ENCODE measurements around the gene TPST2.
A peak's percentile ranks its signal among the peaks of the same experiment; 100 is the strongest.

The TPST2 gene

GRCh38 chr22:26610072-26610958 lies 20.4 kb upstream of the TPST2 start:
- peak in 1 of 3 experiments; percentile 50 for DNase-seq (ENCODE audit: low read depth in 3 of 3)

- no peak for DNase-seq (ENCODE audit: low read depth in 3 of 3)
Observed at GRCh38 chr22:26609287-26609686, 19.4 kb upstream of the TPST2 start.

GRCh38 chr22:26608129-26608528 lies 18.2 kb upstream of the TPST2 start:
- no peak for DNase-seq (ENCODE audit: low read depth in 3 of 3)

- DNase-seq (ENCODE audit: low read depth in 3 of 3): no peak
Observed at GRCh38 chr22:26606611-26607010, 16.7 kb upstream of the TPST2 start.

- no peak for DNase-seq (ENCODE audit: low read depth in 3 of 3)
Observed at GRCh38 chr22:26604368-26604767, 14.4 kb upstream of the TPST2 start.

GRCh38 chr22:26602127-26602526 lies 12.2 kb upstream of the TPST2 start:
- DNase-seq (ENCODE audit: low read depth in 3 of 3): no peak

GRCh38 chr22:26601726-26602125 lies 11.8 kb upstream of the TPST2 start:
- no peak for DNase-seq (ENCODE audit: low read depth in 3 of 3)

GRCh38 chr22:26599505-26599904 lies 9.6 kb upstream of the TPST2 start:
- DNase-seq (ENCODE audit: low read depth in 3 of 3): no peak

- no peak for DNase-seq (ENCODE audit: low read depth in 3 of 3)
Observed at GRCh38 chr22:26597480-26597879, 7.5 kb upstream of the TPST2 start.

- no peak for DNase-seq (ENCODE audit: low read depth in 3 of 3)
Observed at GRCh38 chr22:26597026-26597425, 7.1 kb upstream of the TPST2 start.

- no peak for DNase-seq (ENCODE audit: low read depth in 3 of 3)
Observed at GRCh38 chr22:26593763-26594162, 3.8 kb upstream of the TPST2 start.

- DNase-seq (ENCODE audit: low read depth in 3 of 3): peak in 1 of 3 experiments; percentile 20
Observed at GRCh38 chr22:26592421-26592891, 2.5 kb upstream of the TPST2 start.

- DNase-seq (ENCODE audit: low read depth in 3 of 3): peak in 1 of 3 experiments; percentile 27
Observed at GRCh38 chr22:26589367-26589844, 526 bp downstream of the TPST2 start.

- DNase-seq (ENCODE audit: low read depth in 3 of 3): no peak
Observed at GRCh38 chr22:26588729-26589366, 1.1 kb downstream of the TPST2 start.

GRCh38 chr22:26587991-26588613 lies 1.8 kb downstream of the TPST2 start:
- DNase-seq (ENCODE audit: low read depth in 3 of 3): no peak

GRCh38 chr22:26586556-26587325 lies 3.2 kb downstream of the TPST2 start:
- no peak for DNase-seq (ENCODE audit: low read depth in 3 of 3)

GRCh38 chr22:26585104-26585790 lies 4.7 kb downstream of the TPST2 start:
- no peak for DNase-seq (ENCODE audit: low read depth in 3 of 3)

GRCh38 chr22:26584010-26584409 lies 5.9 kb downstream of the TPST2 start:
- DNase-seq (ENCODE audit: low read depth in 3 of 3): no peak

- DNase-seq (ENCODE audit: low read depth in 3 of 3): no peak
Observed at GRCh38 chr22:26581633-26582168, 8.2 kb downstream of the TPST2 start.

GRCh38 chr22:26581026-26581425 lies 8.9 kb downstream of the TPST2 start:
- no peak for DNase-seq (ENCODE audit: low read depth in 3 of 3)
